Heart left ventricle (tissue), 16 donors: Measurements from ENCODE around the gene SLC16A10. TPM values are rescaled to one million over a fixed set of nuclear protein-coding genes. Genes with fewer than 3 reads are reported as not detected.
A peak's percentile ranks its signal among the peaks of the same experiment; 100 is the strongest.

Source experiments
- ATAC-seq, 4 donors: fragments of 200-7000 bp; cut with Tn5 transposase; one replicate each; pipeline ENCODE4 v1.9.1; 2020 to 2022; ENCODE audit warnings: moderate library complexity in 4 of 4, mild to moderate bottlenecking in 3 of 4, moderate number of reproducible peaks in 1 of 4
- DNase-seq, 5 donors: peaks; one replicate each; pipeline ENCODE4 v3.0.0-alpha.2; 2020
- H3K27ac ChIP-seq, 12 donors: fragments of 200-600 bp; sonication (generic) in 4 of 12; one replicate each; pipeline versions ENCODE4 v1.5.0 to v1.8.0; 2016 to 2022; ENCODE audit warnings: mild to moderate bottlenecking in 2 of 12
- H3K27me3 ChIP-seq, 9 donors: fragments of 200-600 bp; sonication (generic) in 2 of 9; one replicate each; pipeline versions ENCODE4 v1.5.1 to v1.8.0; 2016 to 2022; ENCODE audit warnings: mild to moderate bottlenecking in 3 of 9
- H3K36me3 ChIP-seq, 9 donors: fragments of 200-600 bp; sonication (generic) in 2 of 9; one replicate each; pipeline versions ENCODE4 v1.5.0 to v1.8.0; 2018 to 2022; ENCODE audit warnings: mild to moderate bottlenecking in 2 of 9
- H3K4me1 ChIP-seq, 12 donors: fragments of 200-600 bp; sonication (generic) in 4 of 12; one replicate each; pipeline versions ENCODE4 v1.5.0 to v1.8.0; 2016 to 2022; ENCODE audit warnings: mild to moderate bottlenecking in 3 of 12
- H3K4me3 ChIP-seq, 12 donors: fragments of 200-600 bp; sonication (generic) in 4 of 12; one replicate each; pipeline versions ENCODE4 v1.5.0 to v1.8.0; 2017 to 2022; ENCODE audit warnings: mild to moderate bottlenecking in 9 of 12, moderate library complexity in 4 of 12
- H3K9me3 ChIP-seq, 12 donors: fragments of 200-600 bp; sonication (generic) in 4 of 12; one replicate each; pipeline versions ENCODE4 v1.5.0 to v1.8.0; 2016 to 2022; ENCODE audit warnings: mild to moderate bottlenecking in 1 of 12
- POLR2A ChIP-seq, 2 donors: fragments of 450-650 bp; IDR thresholded peaks; one replicate each; pipeline ENCODE4 v1.6.1; 2017; ENCODE audit warnings: antibody characterized with exemption in 2 of 2, mild to moderate bottlenecking in 2 of 2, moderate library complexity in 2 of 2
- WGBS, 4 donors: extraction: QIAGEN DNeasy Blood & Tissue Kit in 2 of 4; methylation state at CpG; one replicate each; pipeline versions ENCODE4 v1.1.5 to v1.1.7; 2013 to 2018; 5-methylcytosine and 5-hydroxymethylcytosine counted together
- intact Hi-C, 10 donors: fragments of 100-400 bp; cut with DNase I; formaldehyde crosslinking; loops; one replicate each; pipeline versions ENCODE4 v1.11.1 to v1.14.2; 2022
- polyA plus RNA-seq, 2 donors: library from polyadenylated mRNA; stranded (reverse); fragments of 200-250 nt; gene quantifications; one replicate each; pipeline ENCODE4 v1.2.3, GENCODE V29; 2013
- total RNA-seq, 9 donors: library from RNA; depleted of rRNA in 2 of 9; stranded (reverse); fragments of >200 nt in 2 of 9; fragmentation: NEBNext Ultra II Directional in 3 of 9; extraction: Animal tissue kit (Norgen Biotek cat#: 25700) in 3 of 9; gene quantifications; one replicate each; pipeline versions ENCODE4 v1.1.0 to v1.2.4, GENCODE V29; 2016 to 2023
- TF ChIP-seq, protein P1 (sequence below), 12 donors: fragments of 200-600 bp; sonication (generic) in 4 of 12; IDR thresholded peaks; one replicate each; pipeline versions ENCODE4 v1.5.0 to v1.8.0; 2018 to 2022; ENCODE audit warnings: antibody characterized with exemption in 12 of 12, mild to moderate bottlenecking in 5 of 12
- donor health status: ischemic (EF 13 %, LVEDD 7.1; RV severe dilation, severe dysfunction).
- donor health status: healthy with polysubstance abuse.
- donor health status: DM: no; HTN: yes; CAD: no.
- donor health status: DM: no; HTN: no; CAD: no.
- donor health status: ischemic (EF 25% LVEDD 6.9; RV normal size, moderate dysfunction).
- donor health status: ischemic (EF 25% LVEDD 5.7; RV mildly dilated, moderate dysfunction).
- donor health status: healthy.
- donor health status: DM: yes; HTN: yes; CAD: no.
- donor health status: ischemic (EF 35%, LVEDD 5.7; RV mildly dilated, moderate dysfunction).
- donor health status: nonischemic (EF 11% LVEDD 7.7; RV severe dilation, severe dysfunction).
- donor health status: DM: yes; HTN: yes; CAD: no.
- donor health status: PGD.
- donor health status: ischemic (EF 29% LVEDD 5.4; RV normal size, mild dysfunction).
- donor health status: nonischemic (EF 23%, LVEDD 6.1; RV moderate dilation, normal function).

Gene SLC16A10
- total and polyA plus RNA-seq, 11 donors, result 1.9 to 16.7 (median 6.6) TPM

GRCh38 chr6:111208933-111209332 is 121.6 kb downstream of the SLC16A10 start:
- WGBS, 4 donors, result 79 to 90% (median 85%) methylated on average over 2 of the region's 2 CpGs
- H3K4me3 ChIP-seq, result no peak overlapping the region
- TF ChIP-seq POLR2A (IDR thresholded peaks at IDR 0.05), result no peak
- TF ChIP-seq, protein P1, sequence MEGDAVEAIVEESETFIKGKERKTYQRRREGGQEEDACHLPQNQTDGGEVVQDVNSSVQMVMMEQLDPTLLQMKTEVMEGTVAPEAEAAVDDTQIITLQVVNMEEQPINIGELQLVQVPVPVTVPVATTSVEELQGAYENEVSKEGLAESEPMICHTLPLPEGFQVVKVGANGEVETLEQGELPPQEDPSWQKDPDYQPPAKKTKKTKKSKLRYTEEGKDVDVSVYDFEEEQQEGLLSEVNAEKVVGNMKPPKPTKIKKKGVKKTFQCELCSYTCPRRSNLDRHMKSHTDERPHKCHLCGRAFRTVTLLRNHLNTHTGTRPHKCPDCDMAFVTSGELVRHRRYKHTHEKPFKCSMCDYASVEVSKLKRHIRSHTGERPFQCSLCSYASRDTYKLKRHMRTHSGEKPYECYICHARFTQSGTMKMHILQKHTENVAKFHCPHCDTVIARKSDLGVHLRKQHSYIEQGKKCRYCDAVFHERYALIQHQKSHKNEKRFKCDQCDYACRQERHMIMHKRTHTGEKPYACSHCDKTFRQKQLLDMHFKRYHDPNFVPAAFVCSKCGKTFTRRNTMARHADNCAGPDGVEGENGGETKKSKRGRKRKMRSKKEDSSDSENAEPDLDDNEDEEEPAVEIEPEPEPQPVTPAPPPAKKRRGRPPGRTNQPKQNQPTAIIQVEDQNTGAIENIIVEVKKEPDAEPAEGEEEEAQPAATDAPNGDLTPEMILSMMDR (IDR thresholded peaks at IDR 0.05), result no peak
- ATAC-seq (no peak), DNase-seq (no peak)
- H3K9me3 ChIP-seq, result no peaks in the 10 kb centered on the region
- intact Hi-C loops, result loop anchor here in 6 of 10 donors (2.0 to 10.0 kb wide), 5 partner anchors 124 to 197 kb away; partner anchors contain the start of gene SLC16A10 (in 1 of the 6)
- H3K4me1 ChIP-seq, result peaks cover 0 to 13% (median 0%) of the 10 kb centered on the region in 12 donors
- H3K27ac ChIP-seq, result no peak overlapping the region
- no peaks in the 10 kb centered on the region for H3K27me3 ChIP-seq
- no peaks in the 10 kb centered on the region for H3K36me3 ChIP-seq

- WGBS, 4 donors, result 28 to 48% (median 36%) methylated on average over 1 of the region's 1 CpG
- peaks cover 0 to 5% (median 0%) of the 10 kb centered on the region in 12 donors for H3K4me1 ChIP-seq
- TF ChIP-seq, protein P1 (IDR thresholded peaks at IDR 0.05), result peak; percentile 58 to 81 (median 72)
- no peak for TF ChIP-seq POLR2A (IDR thresholded peaks at IDR 0.05)
- H3K27ac ChIP-seq, result no peak overlapping the region
- no peak overlapping the region for H3K4me3 ChIP-seq
- no peaks in the 10 kb centered on the region for H3K36me3 ChIP-seq
- no peak for DNase-seq
- intact Hi-C loops, result loop anchor here in 9 of 10 donors (1.0 to 10.0 kb wide), 9 partner anchors 153 to 685 kb away; no protein-coding TSS in a partner anchor
- no peaks in the 10 kb centered on the region for H3K27me3 ChIP-seq
- no peaks in the 10 kb centered on the region for H3K9me3 ChIP-seq
- ATAC-seq, result peak in 3 of 4 donors; percentile 53 to 72 (median 61)
Observed at GRCh38 chr6:111210194-111210728, 123.0 kb downstream of the SLC16A10 start.

- no peak for ATAC-seq
- no peaks in the 10 kb centered on the region for H3K36me3 ChIP-seq
- H3K27me3 ChIP-seq, result no peaks in the 10 kb centered on the region
- H3K27ac ChIP-seq, result no peak overlapping the region
- WGBS, 4 donors, result 69 to 78% (median 75%) methylated on average over 6 of the region's 6 CpGs
- H3K4me3 ChIP-seq, result no peak overlapping the region
- DNase-seq, result no peak
- peaks cover 0 to 5% (median 0%) of the 10 kb centered on the region in 12 donors for H3K4me1 ChIP-seq
- TF ChIP-seq, protein P1 (IDR thresholded peaks at IDR 0.05), result no peak
- TF ChIP-seq POLR2A (IDR thresholded peaks at IDR 0.05), result no peak
- no peaks in the 10 kb centered on the region for H3K9me3 ChIP-seq
- intact Hi-C loops, result loop anchor here in 9 of 10 donors (2.0 to 10.0 kb wide), 8 partner anchors 154 to 687 kb away; no protein-coding TSS in a partner anchor
Observed at GRCh38 chr6:111211411-111212030, 124.2 kb downstream of the SLC16A10 start.

GRCh38 chr6:111212625-111213024 is 125.3 kb downstream of the SLC16A10 start:
- Histone ChIP-seq H3K27ac (no peak overlapping the region), H3K4me1 (peaks cover 0 to 3% (median 0%) of the 10 kb centered on the region in 12 donors), H3K36me3 (no peaks in the 10 kb centered on the region), H3K4me3 (no peak overlapping the region), H3K27me3 (no peaks in the 10 kb centered on the region), H3K9me3 (no peaks in the 10 kb centered on the region)
- DNase-seq, result no peak
- WGBS, 4 donors, result 83 to 88% (median 86%) methylated on average over 3 of the region's 3 CpGs
- intact Hi-C loops, result loop anchor here in 8 of 10 donors (5.0 to 10.0 kb wide), 6 partner anchors 155 to 688 kb away; no protein-coding TSS in a partner anchor
- TF ChIP-seq POLR2A (IDR thresholded peaks at IDR 0.05), result no peak
- TF ChIP-seq, protein P1 (IDR thresholded peaks at IDR 0.05), result no peak
- ATAC-seq, result no peak
